Osteoblast (primary cell): ENCODE data around the gene MLLT6. TPM values are rescaled to one million over a fixed set of nuclear protein-coding genes. Genes with fewer than 3 reads are reported as not detected.

Source experiments
- DNase-seq: peaks from one replicate; pipeline ENCODE4 v3.0.0; 2011; ENCODE audit warnings: low spot score, mixed read lengths; ENCODE audit not compliant: insufficient read length; ENCODE audit errors: missing footprints
- H2AFZ ChIP-seq: 2 replicates; pipeline ENCODE4 v1.6.0; 2011; ENCODE audit warnings: mild to moderate bottlenecking, low read length
- H3K27ac ChIP-seq: 2 replicates; pipeline ENCODE4 v1.5.1; 2011; ENCODE audit warnings: mild to moderate bottlenecking, low read depth, low read length, moderate library complexity
- H3K27me3 ChIP-seq: 2 replicates; pipeline ENCODE4 v1.6.0; 2012; ENCODE audit warnings: mild to moderate bottlenecking, control low read depth, inconsistent platforms, low read length, moderate library complexity; ENCODE audit not compliant: insufficient read depth
- H3K36me3 ChIP-seq: 2 replicates; pipeline ENCODE4 v1.5.1; 2011; ENCODE audit warnings: mild to moderate bottlenecking, low read length, control low read depth, moderate library complexity; ENCODE audit not compliant: insufficient read depth
- H3K4me1 ChIP-seq: 2 replicates; pipeline ENCODE4 v1.5.1; 2011; ENCODE audit warnings: mild to moderate bottlenecking, low read length, control low read depth, moderate library complexity; ENCODE audit not compliant: insufficient read depth
- H3K4me2 ChIP-seq: 2 replicates; pipeline ENCODE4 v1.6.0; 2011; ENCODE audit warnings: mild to moderate bottlenecking, low read length; ENCODE audit not compliant: insufficient read depth
- H3K4me3 ChIP-seq: fragments of 200-600 bp; sonication (generic); 3 replicates; pipeline ENCODE4 v1.5.1; 2012; ENCODE audit warnings: mild to moderate bottlenecking, low read length, inconsistent platforms; ENCODE audit not compliant: insufficient read depth
- H3K79me2 ChIP-seq: 2 replicates; pipeline ENCODE4 v1.6.0; 2012; ENCODE audit warnings: mild to moderate bottlenecking, low read length, control low read depth, inconsistent platforms; ENCODE audit not compliant: insufficient read depth
- H3K9me3 ChIP-seq: 2 replicates; pipeline ENCODE4 v1.5.1; 2011; ENCODE audit warnings: low read depth, low read length, control low read depth
- H4K20me1 ChIP-seq: 2 replicates; pipeline ENCODE4 v1.6.0; 2012; ENCODE audit warnings: mild to moderate bottlenecking, low read length, control low read depth; ENCODE audit not compliant: insufficient read depth
- total RNA-seq: library from RNA; depleted of rRNA; stranded (reverse); fragments of >200 nt; gene quantifications from 2 replicates; pipeline ENCODE4 v1.2.3, GENCODE V29; 2012
- TF ChIP-seq, protein P1 (sequence below): IDR thresholded peaks from 2 replicates; pipeline ENCODE4 v1.5.1; 2011; ENCODE audit warnings: mild to moderate bottlenecking, low read depth, low read length, moderate library complexity; ENCODE audit errors: extremely low read depth

MLLT6 gene
- total RNA-seq, 1 donor = 33.3 TPM

DNA sequence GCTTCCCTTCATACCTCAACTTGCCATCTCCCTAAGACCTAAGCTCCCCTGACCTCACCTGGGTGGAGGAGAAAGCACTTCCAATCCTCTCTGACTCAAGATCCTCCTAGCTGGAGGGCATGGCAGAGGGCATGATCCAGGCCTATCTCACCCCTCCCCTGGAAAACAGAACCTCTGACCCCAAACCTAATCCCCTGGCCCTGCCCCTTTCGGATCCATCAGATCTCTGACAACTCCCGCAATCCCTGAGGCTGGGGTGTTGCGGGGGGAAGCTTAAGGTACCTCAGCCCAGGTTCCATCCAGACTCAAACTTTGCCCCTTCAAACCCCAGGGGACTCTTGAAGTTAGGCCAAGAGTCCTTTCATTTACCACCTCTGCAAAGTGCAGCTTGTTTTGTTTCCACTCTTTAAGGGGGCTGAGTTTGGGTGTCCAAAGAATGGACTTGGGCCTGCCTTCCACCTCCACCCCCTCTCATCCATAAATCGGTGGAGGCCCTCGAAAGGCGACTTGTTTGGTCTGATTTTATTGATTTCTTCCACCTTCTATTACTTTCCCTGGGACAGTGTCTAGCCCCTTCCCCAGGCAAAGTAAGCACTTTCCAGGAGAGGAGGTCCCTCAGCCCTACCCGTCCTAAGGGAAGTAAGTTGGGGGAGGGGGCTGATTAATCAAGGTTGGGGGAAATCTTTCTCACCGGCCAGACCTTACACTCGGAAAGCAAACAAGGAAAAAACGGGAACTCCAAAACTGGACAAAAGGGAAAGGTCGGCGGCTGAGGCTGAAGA lies 32.9 kb upstream of the MLLT6 start:
- Histone ChIP-seq H3K27me3 (peaks cover 65% of the 10 kb centered on the region), H3K27ac (no peak overlapping the region)
- TF ChIP-seq, protein P1, sequence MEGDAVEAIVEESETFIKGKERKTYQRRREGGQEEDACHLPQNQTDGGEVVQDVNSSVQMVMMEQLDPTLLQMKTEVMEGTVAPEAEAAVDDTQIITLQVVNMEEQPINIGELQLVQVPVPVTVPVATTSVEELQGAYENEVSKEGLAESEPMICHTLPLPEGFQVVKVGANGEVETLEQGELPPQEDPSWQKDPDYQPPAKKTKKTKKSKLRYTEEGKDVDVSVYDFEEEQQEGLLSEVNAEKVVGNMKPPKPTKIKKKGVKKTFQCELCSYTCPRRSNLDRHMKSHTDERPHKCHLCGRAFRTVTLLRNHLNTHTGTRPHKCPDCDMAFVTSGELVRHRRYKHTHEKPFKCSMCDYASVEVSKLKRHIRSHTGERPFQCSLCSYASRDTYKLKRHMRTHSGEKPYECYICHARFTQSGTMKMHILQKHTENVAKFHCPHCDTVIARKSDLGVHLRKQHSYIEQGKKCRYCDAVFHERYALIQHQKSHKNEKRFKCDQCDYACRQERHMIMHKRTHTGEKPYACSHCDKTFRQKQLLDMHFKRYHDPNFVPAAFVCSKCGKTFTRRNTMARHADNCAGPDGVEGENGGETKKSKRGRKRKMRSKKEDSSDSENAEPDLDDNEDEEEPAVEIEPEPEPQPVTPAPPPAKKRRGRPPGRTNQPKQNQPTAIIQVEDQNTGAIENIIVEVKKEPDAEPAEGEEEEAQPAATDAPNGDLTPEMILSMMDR = no peak

DNA sequence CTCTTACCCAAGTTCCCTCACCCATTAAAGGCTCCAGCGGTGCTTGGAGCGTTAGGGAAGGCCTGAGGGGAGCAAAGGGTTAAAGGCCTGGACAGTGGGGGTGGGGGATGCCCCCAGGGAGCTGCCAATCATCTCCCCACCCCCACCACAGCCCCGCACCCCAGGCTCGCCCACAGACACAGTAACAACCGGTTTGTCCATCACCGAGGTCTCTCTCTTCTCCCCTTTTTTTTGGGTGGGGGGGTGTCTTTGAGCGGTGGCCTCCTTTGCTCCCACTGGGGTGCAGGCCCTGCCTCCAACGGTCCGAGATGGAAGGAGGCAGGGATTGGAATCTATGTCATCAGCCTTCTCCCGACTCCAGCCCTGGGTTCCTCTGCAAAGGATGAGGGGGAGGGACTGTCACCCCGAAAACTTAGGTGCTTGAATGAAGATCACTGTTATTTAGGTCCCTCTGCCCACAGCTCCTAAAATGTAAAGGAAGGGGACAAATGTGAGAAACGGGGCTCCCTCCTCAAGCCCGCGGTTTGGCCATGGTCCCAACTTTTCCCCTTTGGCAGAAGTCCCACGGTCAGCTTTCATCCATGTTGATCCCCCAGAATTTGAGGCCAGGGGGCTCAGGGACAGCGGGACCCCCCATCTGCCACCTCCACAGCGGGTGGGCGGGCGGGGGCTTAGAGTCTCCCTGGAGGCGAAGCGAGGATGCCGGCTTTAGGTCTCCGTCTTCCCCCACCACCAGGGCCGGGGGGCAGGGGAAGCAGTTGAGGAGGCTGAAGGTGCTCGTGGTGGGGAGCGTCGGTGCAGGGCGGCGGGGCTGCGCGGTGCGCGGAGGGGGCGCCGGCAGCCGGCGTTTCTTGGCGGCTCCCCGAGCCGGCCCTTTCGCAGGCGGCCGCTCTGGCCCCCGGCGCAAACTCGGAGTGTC lies 32.0 kb upstream of the MLLT6 start:
- no peaks in the 10 kb centered on the region for H3K36me3 ChIP-seq
- H4K20me1 ChIP-seq = no peaks in the 10 kb centered on the region
- peaks cover 62% of the 10 kb centered on the region for H3K27me3 ChIP-seq
- DNase-seq = peak; percentile 81
- H3K9me3 ChIP-seq = no peaks in the 10 kb centered on the region
- no peak overlapping the region for H3K27ac ChIP-seq
- H2AFZ ChIP-seq = no peak overlapping the region
- TF ChIP-seq, protein P1 = no peak
- peaks cover 8% of the 10 kb centered on the region for H3K4me1 ChIP-seq
- H3K79me2 ChIP-seq = no peaks in the 10 kb centered on the region
- no peak overlapping the region for H3K4me3 ChIP-seq
- peak overlapping the region; percentile 78 for H3K4me2 ChIP-seq

More for the DNA sequence above, 32.9 kb upstream of the MLLT6 start:
- Histone ChIP-seq H3K79me2 (no peaks in the 10 kb centered on the region), H3K36me3 (no peaks in the 10 kb centered on the region), H2AFZ (no peak overlapping the region), H3K4me1 (peaks cover 6% of the 10 kb centered on the region), H3K4me3 (no peak overlapping the region), H4K20me1 (no peaks in the 10 kb centered on the region), H3K4me2 (no peak overlapping the region), H3K9me3 (no peaks in the 10 kb centered on the region)
- peak; percentile 65 for DNase-seq

DNA sequence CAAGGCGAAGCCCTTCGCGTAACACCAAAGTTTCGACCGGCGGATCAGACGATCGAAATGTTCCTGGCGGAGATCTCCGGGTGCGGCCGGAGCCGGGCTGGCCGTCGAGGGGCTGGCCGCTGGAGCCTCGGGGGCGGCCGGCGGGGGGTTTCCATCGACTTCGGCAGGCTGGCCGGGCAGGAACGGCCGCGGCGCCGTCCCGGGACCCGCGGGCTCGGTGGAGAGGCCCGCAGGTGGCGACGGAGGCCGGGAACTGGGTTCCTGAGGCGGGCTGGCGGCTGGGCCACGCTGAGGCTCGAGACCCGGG lies 31.4 kb upstream of the MLLT6 start:
- H3K9me3 ChIP-seq = no peaks in the 10 kb centered on the region
- no peaks in the 10 kb centered on the region for H3K79me2 ChIP-seq
- no peaks in the 10 kb centered on the region for H3K36me3 ChIP-seq
- no peaks in the 10 kb centered on the region for H4K20me1 ChIP-seq
- H2AFZ ChIP-seq = no peak overlapping the region
- TF ChIP-seq, protein P1 = no peak
- H3K4me3 ChIP-seq = peak overlapping the region; percentile 66
- peak overlapping the region; percentile 78 for H3K4me2 ChIP-seq
- no peak for DNase-seq
- no peak overlapping the region for H3K27ac ChIP-seq
- H3K4me1 ChIP-seq = peaks cover 8% of the 10 kb centered on the region
- peaks cover 55% of the 10 kb centered on the region for H3K27me3 ChIP-seq
